Astrocyte of the spinal cord (primary cell): ENCODE data around the gene ACTL9.

Source experiments
- DNase-seq: peaks from one replicate; pipeline ENCODE4 v3.0.0; 2011; ENCODE audit warnings: low read depth, low spot score
- H3K4me3 ChIP-seq: 2 replicates; pipeline ENCODE4 v1.5.1; 2011; ENCODE audit warnings: low read depth, mild to moderate bottlenecking, low read length, moderate library complexity
- CTCF ChIP-seq: IDR thresholded peaks from 2 replicates; pipeline ENCODE4 v1.5.1; 2012; ENCODE audit warnings: low read depth, mild to moderate bottlenecking, low read length, inconsistent platforms
- in situ Hi-C: cut with HindIII; loops from 2 replicates; pipeline ENCODE4 v1.10.0; 2017; ENCODE audit warnings: low sequenced_read_pairs

The ACTL9 gene

GRCh38 chr19:8648240-8648639, 50.4 kb downstream of the ACTL9 start:
- TF ChIP-seq CTCF, result no peak
- no peak overlapping the region for H3K4me3 ChIP-seq
- in situ Hi-C loops, result no loop called here
- no peak for DNase-seq
